ENCODE measurements around the gene ZNF197. TPM values are rescaled to one million over a fixed set of nuclear protein-coding genes. Genes with fewer than 3 reads are reported as not detected.

The ZNF197 gene
- total and polyA plus RNA-seq, 4 donors = 2.4 to 10.6 (median 5.9) TPM

- TF ChIP-seq RAD21 (IDR thresholded peaks at IDR 0.05) (no peak), CTCF (IDR thresholded peaks at IDR 0.05; ENCODE audit: low read depth, low read length, missing input control) (no peak), JUND (IDR thresholded peaks at IDR 0.05) (no peak)
- peaks cover 22 to 42% (median 33%) of the 10 kb centered on the region in 4 donors for H3K9me3 ChIP-seq (ENCODE audit: control insufficient read depth in 4 of 4, low read length in 3 of 4)
- no peaks in the 10 kb centered on the region for H3K4me1 ChIP-seq (ENCODE audit: control insufficient read depth in 4 of 4, insufficient read depth in 4 of 4, low read length in 3 of 4)
- WGBS = 98% methylated on average over 2 of the region's 2 CpGs
- H3K27me3 ChIP-seq (ENCODE audit: control insufficient read depth in 4 of 4, insufficient read depth in 4 of 4, low read length in 3 of 4) = no peaks in the 10 kb centered on the region
- peaks cover 8 to 44% (median 38%) of the 10 kb centered on the region in 4 donors for H3K36me3 ChIP-seq (ENCODE audit: control insufficient read depth in 4 of 4, insufficient read depth in 3 of 4, low read depth in 1 of 4, low read length in 3 of 4)
- no peak overlapping the region for H3K27ac ChIP-seq (ENCODE audit: low read depth in 1 of 2, low read length in 2 of 2)
- no peak overlapping the region for H3K4me3 ChIP-seq (ENCODE audit: low read depth in 1 of 3, low read length in 3 of 3)
- no peak overlapping the region for H3K9ac ChIP-seq (ENCODE audit: low read depth in 1 of 2, low read length in 2 of 2)
- DNase-seq (ENCODE audit: low spot score) = no peak
Observed at GRCh38 chr3:44661189-44661588, 36.4 kb downstream of the ZNF197 start.

GRCh38 chr3:44665173-44665572 lies 40.3 kb downstream of the ZNF197 start:
- Histone ChIP-seq H3K27ac (ENCODE audit: low read depth in 1 of 2, low read length in 2 of 2) (no peak overlapping the region), H3K9me3 (ENCODE audit: control insufficient read depth in 4 of 4, low read length in 3 of 4) (peaks cover 2 to 17% (median 9%) of the 10 kb centered on the region in 4 donors), H3K9ac (ENCODE audit: low read depth in 1 of 2, low read length in 2 of 2) (no peak overlapping the region), H3K4me1 (ENCODE audit: control insufficient read depth in 4 of 4, insufficient read depth in 4 of 4, low read length in 3 of 4) (no peaks in the 10 kb centered on the region), H3K4me3 (ENCODE audit: low read depth in 1 of 3, low read length in 3 of 3) (no peak overlapping the region), H3K36me3 (ENCODE audit: control insufficient read depth in 4 of 4, insufficient read depth in 3 of 4, low read depth in 1 of 4, low read length in 3 of 4) (peaks cover 2 to 8% (median 5%) of the 10 kb centered on the region in 4 donors), H3K27me3 (ENCODE audit: control insufficient read depth in 4 of 4, insufficient read depth in 4 of 4, low read length in 3 of 4) (no peaks in the 10 kb centered on the region)
- TF ChIP-seq ATF3 (IDR thresholded peaks at IDR 0.05) (no peak), RAD21 (IDR thresholded peaks at IDR 0.05) (no peak), TAF1 (conservative IDR thresholded peaks at IDR 0.05) (no peak), HNF4A (conservative IDR thresholded peaks at IDR 0.05) (no peak), HNF4G (IDR thresholded peaks at IDR 0.05) (no peak), CTCF (IDR thresholded peaks at IDR 0.05; ENCODE audit: low read depth, low read length, missing input control) (no peak), JUND (IDR thresholded peaks at IDR 0.05) (no peak), NR2F2 (IDR thresholded peaks at IDR 0.05) (no peak), YY1 (IDR thresholded peaks at IDR 0.05) (no peak), MAX (IDR thresholded peaks at IDR 0.05) (no peak), GABPA (IDR thresholded peaks at IDR 0.05 in 1 of 2, conservative IDR thresholded peaks at IDR 0.05 in 1 of 2) (no peak), FOXA1 (IDR thresholded peaks at IDR 0.05) (no peak), SP1 (IDR thresholded peaks at IDR 0.05) (no peak), RXRA (IDR thresholded peaks at IDR 0.05) (no peak)
- 98% methylated on average over 3 of the region's 3 CpGs for WGBS
- DNase-seq (ENCODE audit: low spot score) = no peak

GRCh38 chr3:44666346-44666745 lies 41.5 kb downstream of the ZNF197 start:
- DNase-seq (ENCODE audit: low spot score) = no peak
- H3K9ac ChIP-seq (ENCODE audit: low read depth in 1 of 2, low read length in 2 of 2) = no peak overlapping the region
- H3K4me1 ChIP-seq (ENCODE audit: control insufficient read depth in 4 of 4, insufficient read depth in 4 of 4, low read length in 3 of 4) = no peaks in the 10 kb centered on the region
- H3K27me3 ChIP-seq (ENCODE audit: control insufficient read depth in 4 of 4, insufficient read depth in 4 of 4, low read length in 3 of 4) = no peaks in the 10 kb centered on the region
- H3K9me3 ChIP-seq (ENCODE audit: control insufficient read depth in 4 of 4, low read length in 3 of 4) = peaks cover 0 to 7% (median 2%) of the 10 kb centered on the region in 4 donors
- TF ChIP-seq GABPA (IDR thresholded peaks at IDR 0.05 in 1 of 2, conservative IDR thresholded peaks at IDR 0.05 in 1 of 2) = no peak
- TF ChIP-seq REST (IDR thresholded peaks at IDR 0.05) = no peak
- no peak for TF ChIP-seq TAF1 (conservative IDR thresholded peaks at IDR 0.05)
- TF ChIP-seq FOXA1 (IDR thresholded peaks at IDR 0.05) = no peak
- no peak for TF ChIP-seq CTCF (IDR thresholded peaks at IDR 0.05; ENCODE audit: low read depth, low read length, missing input control)
- no peak for TF ChIP-seq RXRA (IDR thresholded peaks at IDR 0.05)
- TF ChIP-seq HNF4G (IDR thresholded peaks at IDR 0.05) = no peak
- no peak for TF ChIP-seq FOXA2 (IDR thresholded peaks at IDR 0.05)
- TF ChIP-seq JUND (IDR thresholded peaks at IDR 0.05) = no peak
- no peak for TF ChIP-seq RAD21 (IDR thresholded peaks at IDR 0.05)
- no peak for TF ChIP-seq SP1 (IDR thresholded peaks at IDR 0.05)
- TF ChIP-seq YY1 (IDR thresholded peaks at IDR 0.05) = no peak
- no peak for TF ChIP-seq MAX (IDR thresholded peaks at IDR 0.05)
- peaks cover 0 to 2% (median 0%) of the 10 kb centered on the region in 4 donors for H3K36me3 ChIP-seq (ENCODE audit: control insufficient read depth in 4 of 4, insufficient read depth in 3 of 4, low read depth in 1 of 4, low read length in 3 of 4)
- H3K4me3 ChIP-seq (ENCODE audit: low read depth in 1 of 3, low read length in 3 of 3) = no peak overlapping the region
- H3K27ac ChIP-seq (ENCODE audit: low read depth in 1 of 2, low read length in 2 of 2) = no peak overlapping the region
- WGBS = 91% methylated on average over 4 of the region's 4 CpGs

All from liver (tissue), 9 donors.